HepG2 (cell line): ENCODE data around the gene BPIFB4. TPM values are rescaled to one million over a fixed set of nuclear protein-coding genes. Genes with fewer than 3 reads are reported as not detected.

Experiments
- TEAD3 ChIP-seq: optimal IDR thresholded peaks from 2 replicates; pipeline ENCODE3; 2016; ENCODE audit warnings: borderline replicate concordance
- ZFP82 ChIP-seq: sonication (generic); formaldehyde crosslinking; IDR thresholded peaks from 2 replicates; pipeline ENCODE4 v1.5.1; 2020; ENCODE audit warnings: mild to moderate bottlenecking, missing genetic modification reagents, borderline replicate concordance
- ZNF629 ChIP-seq: sonication (generic); formaldehyde crosslinking; conservative IDR thresholded peaks from 2 replicates; pipeline ENCODE4 v1.5.0; 2020; ENCODE audit warnings: missing genetic modification reagents
- ZNF660 ChIP-seq: sonication (generic); formaldehyde crosslinking; IDR thresholded peaks from 2 replicates; pipeline ENCODE4 v1.5.1; 2020; ENCODE audit warnings: mild to moderate bottlenecking, low read depth, missing genetic modification reagents, borderline replicate concordance
- polyA plus RNA-seq, 8 experiments: library from polyadenylated mRNA; depleted of rRNA in 3 of 8; stranded (reverse) in 7 of 8; unstranded in 1 of 8; fragments of >200 nt; fragmentation: Illumina TruSeq in 4 of 8; extraction: Trizol in 4 of 8; gene quantifications; 2 replicates each; pipeline versions ENCODE4 v1.2.1 to v1.2.3, GENCODE V29; 2011 to 2016; ENCODE audit warnings: low read depth in 4 of 8, missing spikeins in 1 of 8, mixed read lengths in 1 of 8; ENCODE audit not compliant: insufficient read depth in 1 of 8
- total RNA-seq, 5 experiments: library from RNA; depleted of rRNA; stranded (reverse); fragments of >200 nt; fragmentation: Illumina TruSeq; extraction: Trizol; gene quantifications; 2 replicates each; pipeline ENCODE4 v1.2.3, GENCODE V29; 2016; ENCODE audit warnings: low read depth in 1 of 5
- TF ChIP-seq, protein P1 (sequence below): sonication (generic); formaldehyde crosslinking; IDR thresholded peaks from 2 replicates; pipeline ENCODE4 v1.5.0; 2020; ENCODE audit warnings: mild to moderate bottlenecking, missing genetic modification reagents, moderate library complexity
- TF ChIP-seq, protein P2 (sequence below): sonication (generic); formaldehyde crosslinking; IDR thresholded peaks from 2 replicates; pipeline ENCODE4 v1.5.0; 2020; ENCODE audit warnings: mild to moderate bottlenecking, missing genetic modification reagents, borderline replicate concordance

Gene BPIFB4
- total and polyA plus RNA-seq, 2 of the 13 experiments (the other 11 are each of a cell fraction or from before 2014, with no cell fraction given): 0.09 TPM; not detected in 1

DNA sequence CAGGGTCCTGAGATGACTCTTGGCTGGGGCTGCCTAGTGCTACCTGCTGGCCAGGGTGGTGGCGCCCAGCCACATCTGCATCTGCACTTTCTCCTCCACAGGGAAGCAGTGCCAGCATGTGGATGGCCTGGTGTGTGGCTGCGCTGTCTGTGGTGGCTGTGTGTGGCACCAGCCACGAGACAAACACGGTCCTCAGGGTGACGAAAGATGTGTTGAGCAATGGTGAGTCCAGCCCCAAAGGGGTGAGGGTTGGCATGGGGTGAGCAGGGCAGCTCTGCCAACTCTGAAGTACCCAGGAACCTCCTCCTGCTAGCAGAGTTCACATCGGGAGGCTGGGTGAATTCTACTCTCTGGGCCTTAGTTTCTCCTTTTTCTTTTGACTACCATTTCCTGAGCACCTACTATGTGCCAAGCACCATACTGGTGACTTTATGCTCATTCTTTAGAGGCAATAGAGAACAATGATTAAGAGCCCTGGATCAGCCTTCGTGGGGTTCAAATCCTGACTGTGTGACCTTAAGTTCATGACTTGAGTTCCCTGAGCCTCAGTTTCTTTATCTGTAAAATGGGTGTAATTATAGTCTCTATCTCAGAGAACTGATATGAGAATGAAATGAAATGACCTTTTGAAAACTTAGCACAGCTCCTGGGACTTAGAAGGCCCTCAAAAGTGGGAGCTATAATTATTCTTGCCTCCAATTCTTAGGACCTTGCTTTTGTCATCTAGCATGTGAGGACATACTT lies 2.1 kb downstream of the BPIFB4 start (continued):
- TF ChIP-seq, protein P1, sequence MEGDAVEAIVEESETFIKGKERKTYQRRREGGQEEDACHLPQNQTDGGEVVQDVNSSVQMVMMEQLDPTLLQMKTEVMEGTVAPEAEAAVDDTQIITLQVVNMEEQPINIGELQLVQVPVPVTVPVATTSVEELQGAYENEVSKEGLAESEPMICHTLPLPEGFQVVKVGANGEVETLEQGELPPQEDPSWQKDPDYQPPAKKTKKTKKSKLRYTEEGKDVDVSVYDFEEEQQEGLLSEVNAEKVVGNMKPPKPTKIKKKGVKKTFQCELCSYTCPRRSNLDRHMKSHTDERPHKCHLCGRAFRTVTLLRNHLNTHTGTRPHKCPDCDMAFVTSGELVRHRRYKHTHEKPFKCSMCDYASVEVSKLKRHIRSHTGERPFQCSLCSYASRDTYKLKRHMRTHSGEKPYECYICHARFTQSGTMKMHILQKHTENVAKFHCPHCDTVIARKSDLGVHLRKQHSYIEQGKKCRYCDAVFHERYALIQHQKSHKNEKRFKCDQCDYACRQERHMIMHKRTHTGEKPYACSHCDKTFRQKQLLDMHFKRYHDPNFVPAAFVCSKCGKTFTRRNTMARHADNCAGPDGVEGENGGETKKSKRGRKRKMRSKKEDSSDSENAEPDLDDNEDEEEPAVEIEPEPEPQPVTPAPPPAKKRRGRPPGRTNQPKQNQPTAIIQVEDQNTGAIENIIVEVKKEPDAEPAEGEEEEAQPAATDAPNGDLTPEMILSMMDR (CRISPR knock-in tag): 0 out of 2 replicates have a peak, but pooled peaks have one; percentile 6
- TF ChIP-seq, protein P2, sequence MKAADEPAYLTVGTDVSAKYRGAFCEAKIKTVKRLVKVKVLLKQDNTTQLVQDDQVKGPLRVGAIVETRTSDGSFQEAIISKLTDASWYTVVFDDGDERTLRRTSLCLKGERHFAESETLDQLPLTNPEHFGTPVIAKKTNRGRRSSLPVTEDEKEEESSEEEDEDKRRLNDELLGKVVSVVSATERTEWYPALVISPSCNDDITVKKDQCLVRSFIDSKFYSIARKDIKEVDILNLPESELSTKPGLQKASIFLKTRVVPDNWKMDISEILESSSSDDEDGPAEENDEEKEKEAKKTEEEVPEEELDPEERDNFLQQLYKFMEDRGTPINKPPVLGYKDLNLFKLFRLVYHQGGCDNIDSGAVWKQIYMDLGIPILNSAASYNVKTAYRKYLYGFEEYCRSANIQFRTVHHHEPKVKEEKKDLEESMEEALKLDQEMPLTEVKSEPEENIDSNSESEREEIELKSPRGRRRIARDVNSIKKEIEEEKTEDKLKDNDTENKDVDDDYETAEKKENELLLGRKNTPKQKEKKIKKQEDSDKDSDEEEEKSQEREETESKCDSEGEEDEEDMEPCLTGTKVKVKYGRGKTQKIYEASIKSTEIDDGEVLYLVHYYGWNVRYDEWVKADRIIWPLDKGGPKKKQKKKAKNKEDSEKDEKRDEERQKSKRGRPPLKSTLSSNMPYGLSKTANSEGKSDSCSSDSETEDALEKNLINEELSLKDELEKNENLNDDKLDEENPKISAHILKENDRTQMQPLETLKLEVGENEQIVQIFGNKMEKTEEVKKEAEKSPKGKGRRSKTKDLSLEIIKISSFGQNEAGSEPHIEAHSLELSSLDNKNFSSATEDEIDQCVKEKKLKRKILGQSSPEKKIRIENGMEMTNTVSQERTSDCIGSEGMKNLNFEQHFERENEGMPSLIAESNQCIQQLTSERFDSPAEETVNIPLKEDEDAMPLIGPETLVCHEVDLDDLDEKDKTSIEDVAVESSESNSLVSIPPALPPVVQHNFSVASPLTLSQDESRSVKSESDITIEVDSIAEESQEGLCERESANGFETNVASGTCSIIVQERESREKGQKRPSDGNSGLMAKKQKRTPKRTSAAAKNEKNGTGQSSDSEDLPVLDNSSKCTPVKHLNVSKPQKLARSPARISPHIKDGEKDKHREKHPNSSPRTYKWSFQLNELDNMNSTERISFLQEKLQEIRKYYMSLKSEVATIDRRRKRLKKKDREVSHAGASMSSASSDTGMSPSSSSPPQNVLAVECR (CRISPR knock-in tag): no peak
- TF ChIP-seq TEAD3 (CRISPR knock-in tag) (no peak), ZFP82 (CRISPR knock-in tag) (no peak), ZNF629 (CRISPR knock-in tag) (peak; percentile 66; the same call in 1 of the 2 replicates), ZNF660 (CRISPR knock-in tag) (no peak)
